SK-N-MC (cell line): ENCODE data around the gene ME3.

ENCODE experiments used
- EZH2 ChIP-seq: fragments of 200-600 bp; sonication (generic); IDR thresholded peaks from one replicate; pipeline ENCODE4 v1.6.1; 2017; ENCODE audit warnings: antibody characterized with exemption
- FOXP2 ChIP-seq: optimal IDR thresholded peaks from 2 replicates; pipeline ENCODE3; 2011; ENCODE audit warnings: mild to moderate bottlenecking, moderate library complexity; ENCODE audit not compliant: insufficient read depth; ENCODE audit errors: extremely low read length, control extremely low read depth
- POLR2AphosphoS5 ChIP-seq: IDR thresholded peaks from 2 replicates; pipeline ENCODE4 v1.6.1; 2012; ENCODE audit warnings: mild to moderate bottlenecking, low read depth, low read length, borderline replicate concordance

DNA sequence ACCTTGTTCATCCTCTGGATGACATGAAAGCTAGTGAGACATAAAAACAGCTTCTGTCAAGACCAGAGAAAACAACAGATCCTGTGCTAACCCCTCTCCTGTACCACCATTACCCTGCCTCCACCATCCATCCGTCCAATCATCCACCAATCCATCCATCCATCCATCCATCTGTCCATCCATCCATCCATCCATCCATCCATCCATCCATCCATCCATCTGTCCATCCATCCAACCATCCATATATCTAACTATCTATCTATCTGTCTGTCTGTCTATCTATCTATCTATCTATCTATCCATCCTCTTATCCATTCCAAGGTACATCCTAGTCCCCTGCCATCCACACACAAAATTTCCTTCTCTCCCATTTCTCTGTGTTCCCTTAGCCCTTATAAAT, 46.6 kb upstream of the ME3 start:
- TF ChIP-seq EZH2 (no peak), POLR2AphosphoS5 (no peak), FOXP2 (no peak)
